AG04449 (cell line): Measurements from ENCODE around the gene HINFP.
"Not testable (repeated sequence)": the region's sequence is repeated elsewhere in the genome, so short reads cannot be mapped to it uniquely, and the experiment has no call there.

Source experiments
- CTCF ChIA-PET: fragments of 350-600 bp; formaldehyde crosslinking; extraction: SDS; loops from one replicate; lab custom pipeline; 2021; ENCODE audit warnings: antibody characterized with exemption; lab: Yijun Ruan, JAX
- POLR2A ChIA-PET: fragments of 400-600, 350-600 bp; formaldehyde crosslinking; extraction: SDS; loops from one replicate; lab custom pipeline; 2020; ENCODE audit warnings: antibody characterized with exemption, inconsistent platforms; lab: Yijun Ruan, JAX
- DNase-seq: peaks from one replicate; pipeline ENCODE4 v3.0.0-alpha.2; 2010; ENCODE audit warnings: low read depth, low spot score
- H3K4me3 ChIP-seq: 2 replicates; pipeline ENCODE4 v1.5.1; 2011; ENCODE audit warnings: low read depth, mild to moderate bottlenecking, control low read depth, low read length
- CTCF ChIP-seq: IDR thresholded peaks from one replicate; pipeline ENCODE4 v1.5.1; 2011; ENCODE audit warnings: mild to moderate bottlenecking, moderate library complexity, low read length, control low read depth, inconsistent platforms; ENCODE audit not compliant: insufficient read depth; ENCODE audit errors: missing control alignments

HINFP gene

GRCh38 chr11:119180729-119181676, 59.6 kb downstream of the HINFP start:
- TF ChIP-seq CTCF: no peak
- ChIA-PET POLR2A (interaction anchor here (1.1 kb wide), 1 partner anchor 12 kb away, joined by 3 read pairs; no protein-coding TSS in a partner anchor), CTCF (interaction anchor here (0.7 to 7.2 kb wide), 9 partner anchors 12 to 104 kb away, joined by 3 to 55 read pairs (median 4); partner anchors contain the start of genes CBL and NLRX1)
- H3K4me3 ChIP-seq: no peak overlapping the region
- DNase-seq: no peak

GRCh38 chr11:119181677-119182412, 60.5 kb downstream of the HINFP start:
- no peak for DNase-seq

GRCh38 chr11:119184399-119184798, 63.0 kb downstream of the HINFP start:
- DNase-seq, POLR2A ChIA-PET, H3K4me3 ChIP-seq: not testable (repeated sequence)
- CTCF ChIA-PET: interaction anchor here (1.0 to 11.6 kb wide), 4 partner anchors 11 to 139 kb away, joined by 3 to 77 read pairs (median 30); partner anchors contain the start of gene CBL

More at GRCh38 chr11:119181677-119182412, 60.5 kb downstream of the HINFP start:
- no peak overlapping the region for H3K4me3 ChIP-seq
- POLR2A ChIA-PET: no interaction called here
- TF ChIP-seq CTCF: no peak
- CTCF ChIA-PET: interaction anchor here (0.7 to 11.6 kb wide), 8 partner anchors 8 to 92 kb away, joined by 3 to 77 read pairs (median 4); partner anchors contain the start of genes CBL and NLRX1
